Astrocyte (in vitro differentiated cells and primary cell): ENCODE data around the gene KLF9.

ENCODE experiments used
- CTCF ChIP-seq: IDR thresholded peaks from 2 replicates; pipeline ENCODE4 v1.5.1; 2011; ENCODE audit warnings: low read depth, mild to moderate bottlenecking, inconsistent platforms, low read length, moderate library complexity; ENCODE audit not compliant: insufficient read depth
- EZH2 ChIP-seq: IDR thresholded peaks from 2 replicates; pipeline ENCODE4 v1.6.1; 2012; ENCODE audit warnings: mild to moderate bottlenecking, low read length, inconsistent platforms; ENCODE audit not compliant: insufficient read depth

- no peak for TF ChIP-seq CTCF
- no peak for TF ChIP-seq EZH2
These were observed 18.8 kb downstream of the KLF9 start for GRCh38 chr9:70395652-70396051.
